SH-SY5Y (cell line): ENCODE measurements around the gene ARL8B.

Experiments used
- GATA2 ChIP-seq: IDR thresholded peaks from 2 replicates; pipeline ENCODE4 v1.6.1; 2011; ENCODE audit warnings: mild to moderate bottlenecking, low read depth, low read length
- GATA3 ChIP-seq: IDR thresholded peaks from 2 replicates; pipeline ENCODE4 v1.6.1; 2011; ENCODE audit warnings: low read depth, mild to moderate bottlenecking, low read length, moderate library complexity

DNA sequence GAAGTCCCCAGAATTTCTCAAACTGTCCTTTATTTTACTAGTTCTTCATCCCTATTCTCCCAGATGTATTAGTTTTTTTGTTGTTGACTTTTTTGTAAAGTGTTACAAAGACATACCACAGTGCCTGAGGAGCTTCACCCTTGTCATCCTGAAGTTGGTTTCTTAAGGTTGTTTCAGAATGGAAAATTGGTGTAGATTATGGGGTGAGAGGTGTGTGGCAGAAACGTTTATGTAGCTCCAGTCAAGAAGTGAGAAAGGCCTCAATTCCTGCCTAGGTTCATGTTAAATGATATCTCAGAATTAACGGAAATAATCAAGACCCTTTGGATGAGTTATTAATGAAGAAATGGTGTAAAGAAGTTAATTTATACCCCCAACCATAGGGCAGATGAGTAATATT, 72.2 kb downstream of the ARL8B start:
- TF ChIP-seq GATA2 (no peak), GATA3 (no peak)
